ENCODE results near the gene CYP26B1. TPM values are rescaled to one million over a fixed set of nuclear protein-coding genes. Genes with fewer than 3 reads are reported as not detected.
A peak's percentile ranks its signal among the peaks of the same experiment; 100 is the strongest.

The CYP26B1 gene
- total and polyA plus RNA-seq, 2 of the 8 experiments (the other 6 are each of a cell fraction or from before 2014, with no cell fraction given), result 0.06 to 0.69 TPM

DNA sequence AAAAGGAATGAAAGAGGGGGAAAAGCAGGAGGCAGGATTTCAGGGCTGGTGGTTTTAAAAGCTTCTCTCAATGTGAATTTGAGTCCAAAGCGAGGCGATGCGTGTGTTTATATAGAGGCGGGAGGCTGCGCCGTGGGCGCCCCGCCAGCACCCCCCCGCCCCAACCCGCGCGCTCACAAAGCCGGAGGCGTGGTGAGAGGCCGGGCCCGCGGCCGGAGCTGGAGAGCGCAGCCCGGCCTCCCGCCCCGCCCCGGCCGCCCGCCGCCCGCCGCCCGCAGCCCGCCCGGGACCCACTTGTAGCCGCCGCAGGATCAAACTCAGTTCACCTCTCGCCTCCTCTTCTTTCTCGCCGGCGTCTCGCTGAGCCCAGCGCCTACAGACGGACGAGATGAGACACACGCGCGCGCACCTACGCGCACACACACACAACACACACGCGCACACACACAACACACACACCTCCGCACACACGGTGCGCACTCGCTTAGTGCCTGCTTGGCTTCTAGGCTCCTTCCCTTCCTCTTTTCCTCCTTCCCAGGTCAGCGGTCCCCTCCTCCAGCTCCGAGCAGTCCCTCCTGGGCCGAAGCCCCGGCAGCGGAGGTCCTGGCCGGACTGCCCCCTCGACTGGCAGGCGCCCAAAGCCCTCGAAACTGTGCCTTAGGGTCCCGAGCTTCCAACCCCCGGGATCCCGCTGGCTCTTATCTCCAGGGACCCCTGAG, 1.3 kb upstream of the CYP26B1 start:
- Histone ChIP-seq H3K9me3 (ENCODE audit: insufficient read depth in 2 of 2, low read depth in 1 of 2, low read length in 1 of 2) (no peaks in the 10 kb centered on the region; a peak in 1 of 4 replicates), H3K4ac (replicated peaks; ENCODE audit: insufficient read length, low read depth, low read length) (no peak overlapping the region), H2AFZ (ENCODE audit: low read length) (peak overlapping the region; percentile 72; the same call in 1 of the 2 replicates), H3K9ac (replicated peaks in 1 of 4; ENCODE audit: extremely low read depth in 1 of 4, low read depth in 3 of 4, low read length in 3 of 4) (no peak overlapping the region), H3K4me1 (replicated peaks in 1 of 4; ENCODE audit: control insufficient read depth in 3 of 4, insufficient read depth in 4 of 4, low read length in 3 of 4) (peaks cover 7 to 30% (median 18%) of the 10 kb centered on the region in 4 experiments), H3K23ac (ENCODE audit: insufficient read length) (no peak overlapping the region), H3K79me2 (ENCODE audit: control insufficient read depth in 1 of 2, insufficient read depth in 2 of 2, low read length in 2 of 2) (no peaks in the 10 kb centered on the region), H3K27ac (ENCODE audit: low read depth, low read length) (no peak overlapping the region), H4K91ac (replicated peaks; ENCODE audit: insufficient read length, low read length) (no peak overlapping the region), H4K5ac (ENCODE audit: insufficient read length, low read depth, low read length) (no peak overlapping the region), H3K79me1 (ENCODE audit: low read depth, low read length) (no peaks in the 10 kb centered on the region), H3K4me2 (ENCODE audit: insufficient read depth in 1 of 2, low read depth in 2 of 2, low read length in 2 of 2) (peak overlapping the region; percentile 62 to 87), H2BK20ac (ENCODE audit: low read length) (no peak overlapping the region), H3K27me3 (replicated peaks in 1 of 4; ENCODE audit: control insufficient read depth in 3 of 4, extremely low read depth in 1 of 4, insufficient read depth in 3 of 4, low read length in 3 of 4) (peaks cover 40 to 73% (median 64%) of the 10 kb centered on the region in 4 experiments), H3K36me3 (ENCODE audit: control insufficient read depth in 2 of 4, insufficient read depth in 4 of 4, low read length in 3 of 4) (no peaks in the 10 kb centered on the region), H3K14ac (ENCODE audit: insufficient read length) (no peak overlapping the region), H4K20me1 (replicated peaks in 1 of 2; ENCODE audit: control insufficient read depth in 1 of 2, insufficient read depth in 2 of 2, low read length in 2 of 2) (peaks cover 0 to 14% of the 10 kb centered on the region in 2 experiments), H4K8ac (ENCODE audit: extremely low read depth, insufficient read depth, low read length) (no peak overlapping the region), H3K4me3 (ENCODE audit: extremely low read depth in 1 of 4, insufficient read depth in 2 of 4, low read depth in 3 of 4, low read length in 4 of 4) (peak overlapping the region; percentile 49 to 56 (median 52)), H3K23me2 (ENCODE audit: low read depth, low read length) (peaks cover 26% of the 10 kb centered on the region), H2BK15ac (ENCODE audit: low read length) (peak overlapping the region; percentile 92; the same call in 1 of the 2 replicates), H2BK120ac (replicated peaks; ENCODE audit: low read depth, low read length) (no peak overlapping the region), H2BK5ac (ENCODE audit: low read depth, low read length) (no peak overlapping the region), H2BK12ac (ENCODE audit: low read depth, low read length) (peak overlapping the region; percentile 97; the same call in 1 of the 2 replicates), H2AK5ac (ENCODE audit: low read depth, low read length) (no peak overlapping the region), H3K18ac (ENCODE audit: extremely low read depth, low read length) (peak overlapping the region; percentile 48), H3K56ac (replicated peaks; ENCODE audit: insufficient read length, low read depth, low read length) (no peak overlapping the region)
- FAIRE-seq (no peak), DNase-seq (ENCODE audit: low read depth in 1 of 2, low spot score in 2 of 2) (peak in 1 of 2 experiments; percentile 78)
- CTCF ChIA-PET (ENCODE audit: partially characterized antibody), result interaction anchor here (0.6 to 7.0 kb wide), 16 partner anchors 9 to 619 kb away, joined by 3 to 115 read pairs (median 4); no protein-coding TSS in a partner anchor
- POLR2A ChIA-PET (ENCODE audit: partially characterized antibody), result no interaction called here
- 2% methylated on average over 39 of the region's 65 CpGs; no CpG with 5 or more reads in 1 of the 2 experiments for WGBS, 2 experiments (ENCODE audit: extremely low coverage in 1 of 2, insufficient coverage in 1 of 2, insufficient read length in 1 of 2, insufficient replicate concordance in 2 of 2, low coverage in 1 of 2, low lambda C conversion rate in 2 of 2, missing lambda C conversion rate in 1 of 2)
- TF ChIP-seq MAFK (IDR thresholded peaks at IDR 0.05; ENCODE audit: low read depth, low read length) (no peak), POU5F1 (IDR thresholded peaks at IDR 0.05; ENCODE audit: low read depth, low read length) (no peak), SP4 (IDR thresholded peaks at IDR 0.05; ENCODE audit: low read length) (no peak), MAX (IDR thresholded peaks at IDR 0.05) (peak; percentile 42; the same call in 1 of the 2 replicates), SUZ12 (IDR thresholded peaks at IDR 0.05; ENCODE audit: low read length) (no peak; the same call in 1 of the 2 replicates), EGR1 (IDR thresholded peaks at IDR 0.05; ENCODE audit: borderline replicate concordance, low read depth, low read length) (0 out of 2 replicates have a peak, but pooled peaks have one; percentile 14), KDM4A (IDR thresholded peaks at IDR 0.05; ENCODE audit: low read depth, low read length, severe bottlenecking) (peak; percentile 51), RFX5 (IDR thresholded peaks at IDR 0.05; ENCODE audit: borderline replicate concordance, low read depth, low read length) (no peak), PHF8 (conservative IDR thresholded peaks at IDR 0.05; ENCODE audit: low read depth, low read length) (no peak), RNF2 (IDR thresholded peaks at IDR 0.05; ENCODE audit: borderline replicate concordance, low read depth, low read length, missing control alignments, poor library complexity, severe bottlenecking) (peak; percentile 57), CREB1 (IDR thresholded peaks at IDR 0.05) (0 out of 2 replicates have a peak, but pooled peaks have one; percentile 41), TEAD4 (IDR thresholded peaks at IDR 0.05; ENCODE audit: low read depth, low read length) (no peak)

Data from H1 (cell line).